Measurements from ENCODE around the gene SMARCA5. TPM values are rescaled to one million over a fixed set of nuclear protein-coding genes. Genes with fewer than 3 reads are reported as not detected.
A peak's percentile ranks its signal among the peaks of the same experiment; 100 is the strongest.
"Not testable (repeated sequence)": the region's sequence is repeated elsewhere in the genome, so short reads cannot be mapped to it uniquely, and the experiment has no call there.

SMARCA5 gene
- total RNA-seq, 2 donors from 2014 or later, result 18.6 to 23.4 TPM

GRCh38 chr4:143515905-143516304, 2.4 kb downstream of the SMARCA5 start:
- Histone ChIP-seq H3K4me1 (peaks cover 0 to 51% of the 10 kb centered on the region in 2 donors), H3K36me3 (peaks cover 22% of the 10 kb centered on the region), H3K27me3 (no peaks in the 10 kb centered on the region), H3K27ac (no peak overlapping the region), H3K9me3 (no peaks in the 10 kb centered on the region), H3K4me3 (no peak overlapping the region)
- DNase-seq (ENCODE audit: low spot score), result no peak
- TF ChIP-seq CTCF (IDR thresholded peaks at IDR 0.05), result no peak

- H3K9me3 ChIP-seq, result no peaks in the 10 kb centered on the region
- no peaks in the 10 kb centered on the region for H3K27me3 ChIP-seq
- H3K36me3 ChIP-seq, result peaks cover 31% of the 10 kb centered on the region
- H3K4me1 ChIP-seq, result peaks cover 0 to 51% of the 10 kb centered on the region in 2 donors
- DNase-seq (ENCODE audit: low spot score), result no peak
- H3K27ac ChIP-seq, result no peak overlapping the region
- no peak overlapping the region for H3K4me3 ChIP-seq
- TF ChIP-seq CTCF (IDR thresholded peaks at IDR 0.05), result no peak
Observed at GRCh38 chr4:143517764-143518163, 4.3 kb downstream of the SMARCA5 start.

GRCh38 chr4:143524211-143524610, 10.7 kb downstream of the SMARCA5 start:
- no peak for TF ChIP-seq CTCF (IDR thresholded peaks at IDR 0.05)
- Histone ChIP-seq H3K4me3 (no peak overlapping the region), H3K36me3 (peaks cover 62% of the 10 kb centered on the region), H3K27me3 (no peaks in the 10 kb centered on the region), H3K9me3 (no peaks in the 10 kb centered on the region), H3K27ac (no peak overlapping the region), H3K4me1 (peaks cover 0 to 8% of the 10 kb centered on the region in 2 donors)
- DNase-seq (ENCODE audit: low spot score), result no peak

GRCh38 chr4:143528046-143528445, 14.5 kb downstream of the SMARCA5 start:
- not testable (repeated sequence) for H3K4me1 ChIP-seq; H3K4me3 ChIP-seq; H3K9me3 ChIP-seq; DNase-seq (ENCODE audit: low spot score); H3K27ac ChIP-seq; H3K27me3 ChIP-seq
- peaks cover 78% of the 10 kb centered on the region for H3K36me3 ChIP-seq

- Histone ChIP-seq H3K27me3 (no peaks in the 10 kb centered on the region), H3K4me3 (no peak overlapping the region), H3K36me3 (peaks cover 91% of the 10 kb centered on the region), H3K4me1 (peaks cover 0 to 7% of the 10 kb centered on the region in 2 donors), H3K9me3 (no peaks in the 10 kb centered on the region), H3K27ac (no peak overlapping the region)
- peak in 1 of 2 donors; percentile 50 for TF ChIP-seq CTCF (IDR thresholded peaks at IDR 0.05)
- no peak for DNase-seq (ENCODE audit: low spot score)
Observed at GRCh38 chr4:143531380-143531779, 17.9 kb downstream of the SMARCA5 start.

- no peak overlapping the region for H3K27ac ChIP-seq
- H3K36me3 ChIP-seq, result peaks cover 91% of the 10 kb centered on the region
- no peaks in the 10 kb centered on the region for H3K9me3 ChIP-seq
- no peaks in the 10 kb centered on the region for H3K27me3 ChIP-seq
- H3K4me1 ChIP-seq, result peaks cover 0 to 7% of the 10 kb centered on the region in 2 donors
- DNase-seq (ENCODE audit: low spot score), result no peak
- H3K4me3 ChIP-seq, result no peak overlapping the region
- TF ChIP-seq CTCF (IDR thresholded peaks at IDR 0.05), result no peak
Observed at GRCh38 chr4:143531788-143532491, 18.4 kb downstream of the SMARCA5 start.

Data from right atrium auricular region (tissue), 2 donors.